DOHH2 (cell line): ENCODE measurements around the gene RAD51B.

Experiments used
- H3F3A ChIP-seq: fragments of 200-600 bp; sonication (generic), shearing (Covaris generic); 2 replicates; pipeline ENCODE4 v1.6.0; 2016; ENCODE audit warnings: antibody characterized with exemption, mild to moderate bottlenecking; ENCODE audit not compliant: control insufficient read depth, insufficient read depth
- H3K27ac ChIP-seq: fragments of 200-600 bp; sonication (generic); 2 replicates; pipeline ENCODE4 v1.5.1; 2014; ENCODE audit warnings: low read depth, mild to moderate bottlenecking, low read length, moderate library complexity
- H3K27me3 ChIP-seq: fragments of 200-600 bp; sonication (generic); 2 replicates; pipeline ENCODE4 v1.6.1; 2014; ENCODE audit warnings: mild to moderate bottlenecking, low read length, mixed read lengths; ENCODE audit not compliant: control insufficient read depth
- H3K36me3 ChIP-seq: fragments of 200-600 bp; sonication (generic); 2 replicates; pipeline ENCODE4 v1.6.1; 2014; ENCODE audit warnings: mild to moderate bottlenecking, low read length, moderate library complexity, mixed read lengths; ENCODE audit not compliant: control insufficient read depth
- H3K4me1 ChIP-seq: fragments of 200-600 bp; sonication (generic); 2 replicates; pipeline ENCODE4 v1.6.1; 2014; ENCODE audit warnings: mild to moderate bottlenecking, low read length, mixed read lengths; ENCODE audit not compliant: control insufficient read depth
- H3K4me2 ChIP-seq: fragments of 200-600 bp; sonication (generic); 2 replicates; pipeline ENCODE4 v1.6.0; 2014; ENCODE audit warnings: mild to moderate bottlenecking, low read length, moderate library complexity
- H3K4me3 ChIP-seq: fragments of 200-600 bp; sonication (generic); 2 replicates; pipeline ENCODE4 v1.5.1; 2014; ENCODE audit warnings: mild to moderate bottlenecking, low read length, mixed read lengths
- H3K79me2 ChIP-seq: fragments of 200-600 bp; sonication (generic); 2 replicates; pipeline ENCODE4 v1.6.1; 2014; ENCODE audit warnings: mild to moderate bottlenecking, low read length, mixed read lengths; ENCODE audit not compliant: control insufficient read depth
- H3K9me2 ChIP-seq: fragments of 200-600 bp; sonication (generic); replicated peaks from 2 replicates; pipeline ENCODE4 v1.6.1; 2014; ENCODE audit warnings: mild to moderate bottlenecking, low read length, mixed read lengths; ENCODE audit not compliant: control insufficient read depth
- H3K9me3 ChIP-seq: fragments of 200-600 bp; sonication (generic); 2 replicates; pipeline ENCODE4 v1.6.1; 2014; ENCODE audit warnings: antibody characterized with exemption, low read length, mixed read lengths; ENCODE audit not compliant: control insufficient read depth, insufficient read depth
- H4K20me1 ChIP-seq: fragments of 200-600 bp; sonication (generic); 2 replicates; pipeline ENCODE4 v1.6.0; 2014; ENCODE audit warnings: low read depth, mild to moderate bottlenecking, antibody characterized with exemption, low read length, moderate library complexity; ENCODE audit not compliant: control insufficient read depth, insufficient read depth
- CTCF ChIP-seq: fragments of 200-600 bp; sonication (generic); IDR thresholded peaks from one replicate; pipeline ENCODE4 v1.5.1; 2014; ENCODE audit warnings: antibody characterized with exemption, mild to moderate bottlenecking, low read depth, low read length; ENCODE audit not compliant: poor library complexity, severe bottlenecking
- EZH2phosphoT487 ChIP-seq: fragments of 200-600 bp; sonication (generic); IDR thresholded peaks from 2 replicates; pipeline ENCODE4 v1.6.1; 2017; ENCODE audit warnings: borderline replicate concordance, mild to moderate bottlenecking, antibody characterized with exemption, low read length, moderate library complexity, mixed read lengths

RAD51B gene

GRCh38 chr14:68366656-68367055 lies 547.1 kb downstream of the RAD51B start:
- Histone ChIP-seq H3F3A (peaks cover 12% of the 10 kb centered on the region), H3K4me1 (peaks cover 67% of the 10 kb centered on the region), H3K36me3 (no peaks in the 10 kb centered on the region), H3K27ac (no peak overlapping the region), H3K27me3 (no peaks in the 10 kb centered on the region), H3K4me2 (no peak overlapping the region), H3K4me3 (no peak overlapping the region), H3K79me2 (no peaks in the 10 kb centered on the region), H3K9me2 (no peaks in the 10 kb centered on the region), H3K9me3 (no peaks in the 10 kb centered on the region), H4K20me1 (no peaks in the 10 kb centered on the region)
- TF ChIP-seq EZH2phosphoT487 (no peak), CTCF (no peak)

- Histone ChIP-seq H3K27ac (0 out of 2 replicates have a peak overlapping the region, but pooled peaks have one; percentile 4), H3K9me3 (no peaks in the 10 kb centered on the region), H4K20me1 (no peaks in the 10 kb centered on the region), H3K79me2 (no peaks in the 10 kb centered on the region), H3K4me1 (peaks cover 75% of the 10 kb centered on the region), H3F3A (peaks cover 12% of the 10 kb centered on the region), H3K27me3 (no peaks in the 10 kb centered on the region), H3K4me2 (peak overlapping the region; percentile 30), H3K4me3 (no peak overlapping the region), H3K9me2 (no peaks in the 10 kb centered on the region), H3K36me3 (no peaks in the 10 kb centered on the region)
- TF ChIP-seq CTCF = no peak
- TF ChIP-seq EZH2phosphoT487 = no peak
Observed at GRCh38 chr14:68367536-68367935, 548.0 kb downstream of the RAD51B start.

- H3K4me2 ChIP-seq = peak overlapping the region; percentile 30; the same call in 1 of the 2 replicates
- H3K79me2 ChIP-seq = no peaks in the 10 kb centered on the region
- H4K20me1 ChIP-seq = no peaks in the 10 kb centered on the region
- H3K27me3 ChIP-seq = no peaks in the 10 kb centered on the region
- no peaks in the 10 kb centered on the region for H3K9me2 ChIP-seq
- no peak overlapping the region for H3K27ac ChIP-seq
- peaks cover 83% of the 10 kb centered on the region for H3K4me1 ChIP-seq
- H3K9me3 ChIP-seq = no peaks in the 10 kb centered on the region
- no peak overlapping the region for H3K4me3 ChIP-seq
- TF ChIP-seq CTCF (no peak), EZH2phosphoT487 (no peak)
- peaks cover 18% of the 10 kb centered on the region for H3F3A ChIP-seq
- peaks cover 3% of the 10 kb centered on the region; the same call in 1 of the 2 replicates for H3K36me3 ChIP-seq
Observed at GRCh38 chr14:68368850-68369249, 549.3 kb downstream of the RAD51B start.
